Spleen (tissue), 11 donors: ENCODE data around the gene SIPA1. TPM values are rescaled to one million over a fixed set of nuclear protein-coding genes. Genes with fewer than 3 reads are reported as not detected.

Experiments used
- DNase-seq: peaks from one replicate; pipeline ENCODE4 v3.0.0-alpha.2; 2020
- H3K27ac ChIP-seq, 8 donors: fragments of 200-600 bp; sonication (generic) in 7 of 8; 1 replicate in 4 of 8; 2 replicates in 4 of 8; pipeline versions ENCODE4 v1.5.0 to v1.8.0; 2016 to 2021; ENCODE audit warnings: inconsistent platforms in 4 of 8, mild to moderate bottlenecking in 4 of 8, moderate library complexity in 1 of 8
- H3K27me3 ChIP-seq, 7 donors: fragments of 200-600 bp; sonication (generic) in 6 of 7; replicated peaks in 1 of 7; 1 replicate in 4 of 7; 2 replicates in 3 of 7; pipeline versions ENCODE4 v1.5.0 to v1.8.0; 2016 to 2021; ENCODE audit warnings: inconsistent platforms in 3 of 7, mild to moderate bottlenecking in 1 of 7
- H3K36me3 ChIP-seq, 6 donors: fragments of 200-600 bp; sonication (generic) in 5 of 6; 1 replicate in 4 of 6; 2 replicates in 2 of 6; pipeline versions ENCODE4 v1.5.0 to v1.8.0; 2016 to 2021; ENCODE audit warnings: inconsistent platforms in 2 of 6
- H3K4me1 ChIP-seq, 6 donors: fragments of 200-600 bp; sonication (generic) in 5 of 6; 1 replicate in 3 of 6; 2 replicates in 3 of 6; pipeline versions ENCODE4 v1.5.0 to v1.8.0; 2016 to 2021; ENCODE audit warnings: inconsistent platforms in 3 of 6
- H3K4me3 ChIP-seq, 8 donors: fragments of 200-600 bp; sonication (generic) in 7 of 8; 1 replicate in 4 of 8; 2 replicates in 4 of 8; pipeline versions ENCODE4 v1.5.0 to v1.8.0; 2016 to 2021; ENCODE audit warnings: inconsistent platforms in 4 of 8, mild to moderate bottlenecking in 4 of 8, moderate library complexity in 2 of 8
- H3K9me3 ChIP-seq, 8 donors: fragments of 200-600 bp; sonication (generic) in 7 of 8; 1 replicate in 4 of 8; 2 replicates in 4 of 8; pipeline versions ENCODE4 v1.5.0 to v1.8.0; 2016 to 2021; ENCODE audit warnings: inconsistent platforms in 4 of 8
- CTCF ChIP-seq, 11 experiments: fragments of 200-600 bp in 7 of 11; fragments of 450-650 bp in 4 of 11; sonication (generic) in 4 of 11; IDR thresholded peaks in 8 of 11; conservative IDR thresholded peaks in 3 of 11; 1 replicate in 7 of 11; 2 replicates in 4 of 11; pipeline versions ENCODE4 v1.4.0 to v1.8.0; 2016 to 2021; ENCODE audit warnings: antibody characterized with exemption in 11 of 11, inconsistent platforms in 4 of 11, mild to moderate bottlenecking in 1 of 11
- POLR2A ChIP-seq, 3 donors: fragments of 450-650 bp; IDR thresholded peaks; one replicate each; pipeline ENCODE4 v1.5.1; 2017; ENCODE audit warnings: antibody characterized with exemption in 3 of 3, mild to moderate bottlenecking in 1 of 3
- POLR2AphosphoS5 ChIP-seq, 3 donors: sonication (generic); formaldehyde crosslinking; IDR thresholded peaks; one replicate each; pipeline ENCODE4 v1.5.1; 2017; ENCODE audit warnings: antibody characterized with exemption in 3 of 3
- WGBS, 5 donors: extraction: QIAGEN DNeasy Blood & Tissue Kit in 3 of 5; methylation state at CpG; one replicate each; pipeline versions ENCODE4 v1.1.5 to v1.1.7; 2013 to 2018; 5-methylcytosine and 5-hydroxymethylcytosine counted together
- intact Hi-C: fragments of 100-400 bp; cut with DNase I; formaldehyde crosslinking; loops from one replicate; pipeline ENCODE4 v1.15.0; 2023; ENCODE audit warnings: low total_unique reads
- polyA plus RNA-seq, 3 donors: library from polyadenylated mRNA; stranded (reverse); fragments of 200-250 nt; gene quantifications; one replicate each; pipeline ENCODE4 v1.2.1, GENCODE V29; 2013
- total RNA-seq, 7 donors: library from RNA; depleted of rRNA in 3 of 7; stranded (reverse); fragments of >200 nt in 3 of 7; fragmentation: NEBNext Ultra II Directional in 4 of 7; extraction: Animal tissue kit (Norgen Biotek cat#: 25700) in 4 of 7; gene quantifications; one replicate each; pipeline versions ENCODE4 v1.1.0 to v1.2.1, GENCODE V29; 2016 to 2021
- donor health status: healthy with polysubstance abuse.
- donor health status: DM: no; HTN: no; CAD: no; lungs with moderate emphysema.
- donor health status: DM: no; HTN: no; CAD: no.
- donor health status: Bipolar disorder and iron deficiency.
- donor health status: healthy.
- donor health status: DM: no; HTN: no; CAD: no.
- donor health status: DM: yes; HTN: yes; CAD: no.

SIPA1 gene
- total and polyA plus RNA-seq, 10 donors = 167 to 423 (median 272) TPM

DNA sequence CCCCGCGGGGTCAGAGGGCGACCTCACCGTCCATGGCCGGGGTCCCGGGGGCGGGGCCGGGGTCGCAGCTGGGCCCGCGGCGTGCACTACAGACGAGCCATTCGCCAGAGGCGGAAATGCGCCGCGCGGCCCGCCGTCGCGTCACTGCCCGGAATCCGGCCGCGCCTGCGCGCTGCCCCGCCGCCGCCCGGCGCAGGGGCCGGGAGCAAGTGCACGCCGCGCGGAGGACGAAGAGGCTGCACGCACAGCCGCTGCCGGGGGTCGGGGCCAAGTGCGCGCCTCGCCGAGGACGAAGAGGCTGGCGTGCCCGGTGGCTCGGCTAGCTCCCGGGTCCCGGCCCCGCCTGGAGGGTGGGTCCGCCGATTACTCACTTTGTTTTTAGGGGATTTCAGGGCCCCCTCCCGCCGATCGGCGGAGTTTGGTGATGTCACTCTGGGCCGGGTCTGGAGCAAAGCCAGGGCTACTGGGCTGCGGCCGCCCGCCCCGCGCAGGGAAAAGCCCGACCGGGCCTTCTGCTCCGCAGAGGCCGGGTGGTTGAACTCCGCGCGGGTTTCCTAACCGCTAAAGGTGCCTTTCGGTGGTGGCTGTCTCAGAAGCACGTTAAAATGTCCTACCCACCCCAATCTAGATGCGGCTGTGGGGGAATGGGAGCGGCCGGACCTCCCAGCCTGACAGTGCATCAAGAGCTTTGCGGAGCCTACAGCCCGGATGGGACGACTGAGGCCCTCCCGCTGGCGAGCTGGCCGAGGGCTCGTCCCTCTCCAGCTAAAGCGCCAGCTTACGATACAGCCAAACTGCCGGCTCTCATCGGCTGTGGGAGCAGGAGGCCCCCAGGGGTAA, 25.1 kb downstream of the SIPA1 start, which contains the start of gene RELA:
TSS of gene RELA (minus strand) at position 118 of the 840 bp plus-strand sequence. CDS start at position 34, 84 bp downstream.
- no peaks in the 10 kb centered on the region for H3K9me3 ChIP-seq
- H3K27me3 ChIP-seq = no peaks in the 10 kb centered on the region
- intact Hi-C loops = no loop called here
- H3K27ac ChIP-seq = peak within 1 kb of the TSS; percentile 93 to 99 (median 98)
- H3K4me1 ChIP-seq = peaks cover 17 to 61% (median 43%) of the 10 kb centered on the region in 6 donors
- peak; percentile 98 for DNase-seq
- peak within 1 kb of the TSS; percentile 62 to 97 (median 86) for H3K4me3 ChIP-seq
- WGBS, 5 donors = 0 to 1% (median 0%) methylated on average over 16 to 91 of the region's 91 CpGs
- peak; percentile 86 to 92 (median 90) for TF ChIP-seq POLR2AphosphoS5 (IDR thresholded peaks at IDR 0.05)
- TF ChIP-seq CTCF (IDR thresholded peaks at IDR 0.05 in 8 of 11, conservative IDR thresholded peaks at IDR 0.05 in 3 of 11) = peak in 4 of 11 experiments; percentile 15 to 53 (median 33)
- TF ChIP-seq POLR2A (IDR thresholded peaks at IDR 0.05) = peak in 2 of 3 donors; percentile 44 to 82
- H3K36me3 ChIP-seq = peaks cover 5 to 43% (median 37%) of the 10 kb centered on the region in 6 donors

DNA sequence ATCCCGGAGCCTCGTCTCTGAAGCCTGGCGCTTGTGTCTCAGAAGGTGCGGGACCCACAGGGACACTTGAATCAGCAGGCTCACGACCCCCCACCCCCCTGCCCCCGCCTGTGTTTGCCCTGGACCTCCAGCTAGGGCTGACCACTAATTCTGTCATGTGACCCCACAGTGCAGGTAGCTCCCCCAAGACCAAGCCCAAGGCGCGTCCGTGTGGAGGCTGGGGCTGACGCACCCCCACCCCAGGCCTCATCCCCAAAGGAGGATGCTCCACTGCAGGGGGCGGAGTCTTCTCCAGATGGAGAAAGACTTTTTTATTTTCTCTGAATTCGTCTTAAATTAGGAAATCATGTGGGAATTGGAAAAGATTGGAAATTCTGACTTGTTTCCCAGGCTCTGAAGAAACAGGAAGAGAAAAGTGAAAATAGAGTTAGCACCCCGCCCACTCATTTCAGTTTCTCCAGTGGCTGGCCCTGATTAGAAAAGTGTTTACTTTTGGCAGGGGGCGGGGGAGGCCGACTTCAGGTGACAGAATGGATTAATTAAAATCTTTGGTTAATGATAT, 25.8 kb downstream of the SIPA1 start:
- TF ChIP-seq POLR2AphosphoS5 (IDR thresholded peaks at IDR 0.05) (peak in 2 of 3 donors; percentile 10 to 51), CTCF (IDR thresholded peaks at IDR 0.05 in 8 of 11, conservative IDR thresholded peaks at IDR 0.05 in 3 of 11) (peak in 1 of 11 experiments; percentile 4), POLR2A (IDR thresholded peaks at IDR 0.05) (no peak)
- peak overlapping the region; percentile 93 to 99 (median 98) for H3K27ac ChIP-seq
- H3K4me1 ChIP-seq = peaks cover 17 to 54% (median 43%) of the 10 kb centered on the region in 6 donors
- H3K36me3 ChIP-seq = peaks cover 0 to 36% (median 30%) of the 10 kb centered on the region in 6 donors
- peak overlapping the region; percentile 62 to 97 (median 86) for H3K4me3 ChIP-seq
- H3K27me3 ChIP-seq = no peaks in the 10 kb centered on the region
- DNase-seq = peak; percentile 89
- intact Hi-C loops = no loop called here
- H3K9me3 ChIP-seq = no peaks in the 10 kb centered on the region
- WGBS, 5 donors = 0 to 1% (median 1%) methylated on average over 13 to 15 of the region's 15 CpGs

DNA sequence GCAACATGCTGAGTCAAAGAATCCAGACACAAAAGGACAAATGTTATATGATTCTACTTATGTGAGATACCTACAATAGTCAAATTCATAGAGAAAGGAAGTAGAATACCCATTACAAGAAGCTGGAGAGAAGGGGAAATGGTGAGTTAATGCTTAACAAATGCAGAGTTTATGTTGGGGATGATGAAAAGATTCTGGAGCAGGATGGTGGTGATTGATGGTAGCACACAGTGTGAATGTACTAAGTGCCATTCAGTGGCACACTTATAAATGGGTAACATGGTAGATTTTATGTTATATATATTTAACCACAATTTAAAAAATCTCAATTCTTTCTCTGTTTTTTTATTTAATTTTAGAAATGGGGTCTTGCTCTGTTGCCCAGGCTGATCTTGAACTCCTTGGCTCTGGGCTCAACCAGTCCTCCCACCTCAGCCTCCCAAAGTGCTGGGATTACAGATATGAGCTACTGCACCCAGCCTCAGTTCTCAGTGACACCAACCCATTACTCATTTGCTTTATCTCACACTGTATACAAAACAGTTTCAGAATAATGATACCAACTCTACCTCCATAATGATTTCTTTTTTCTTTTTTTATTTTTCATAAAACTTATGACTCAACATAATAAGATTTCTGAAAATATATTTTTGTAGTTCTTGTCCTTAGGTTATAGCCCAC, 34.4 kb downstream of the SIPA1 start:
- no peaks in the 10 kb centered on the region for H3K9me3 ChIP-seq
- intact Hi-C loops = no loop called here
- H3K4me3 ChIP-seq = no peak overlapping the region
- DNase-seq = no peak
- no peak for TF ChIP-seq CTCF (IDR thresholded peaks at IDR 0.05 in 8 of 11, conservative IDR thresholded peaks at IDR 0.05 in 3 of 11)
- H3K27me3 ChIP-seq = no peaks in the 10 kb centered on the region
- H3K4me1 ChIP-seq = no peaks in the 10 kb centered on the region
- no peak overlapping the region for H3K27ac ChIP-seq
- no peaks in the 10 kb centered on the region for H3K36me3 ChIP-seq
